Measurements from ENCODE around the gene SLC25A18. TPM values are rescaled to one million over a fixed set of nuclear protein-coding genes. Genes with fewer than 3 reads are reported as not detected.

Gene SLC25A18
- total RNA-seq, 1 experiment from 2014 or later = not detected

- DNase-seq (ENCODE audit: low read depth) = peak; percentile 61
Observed at GRCh38 chr22:17570851-17571631, 7.7 kb downstream of the SLC25A18 start.

- DNase-seq (ENCODE audit: low read depth) = no peak
Observed at GRCh38 chr22:17575151-17575550, 11.9 kb downstream of the SLC25A18 start.

- DNase-seq (ENCODE audit: low read depth) = no peak
Observed at GRCh38 chr22:17575681-17576080, 12.4 kb downstream of the SLC25A18 start.

- DNase-seq (ENCODE audit: low read depth) = peak; percentile 50
Observed at GRCh38 chr22:17576470-17576869, 13.2 kb downstream of the SLC25A18 start.

GRCh38 chr22:17578136-17578754 lies 14.9 kb downstream of the SLC25A18 start:
- DNase-seq (ENCODE audit: low read depth) = peak; percentile 46

GRCh38 chr22:17579535-17579981 lies 16.3 kb downstream of the SLC25A18 start:
- no peak for DNase-seq (ENCODE audit: low read depth)

GRCh38 chr22:17580441-17581031 lies 17.2 kb downstream of the SLC25A18 start:
- no peak for DNase-seq (ENCODE audit: low read depth)

- no peak for DNase-seq (ENCODE audit: low read depth)
Observed at GRCh38 chr22:17581056-17581455, 17.8 kb downstream of the SLC25A18 start.

GRCh38 chr22:17581631-17582030 lies 18.3 kb downstream of the SLC25A18 start:
- no peak for DNase-seq (ENCODE audit: low read depth)

- no peak for DNase-seq (ENCODE audit: low read depth)
Observed at GRCh38 chr22:17583151-17583550, 19.9 kb downstream of the SLC25A18 start.

- no peak for DNase-seq (ENCODE audit: low read depth)
Observed at GRCh38 chr22:17586831-17587440, 23.6 kb downstream of the SLC25A18 start.

GRCh38 chr22:17587629-17588028 lies 24.3 kb downstream of the SLC25A18 start:
- no peak for DNase-seq (ENCODE audit: low read depth)

GRCh38 chr22:17588606-17589005 lies 25.3 kb downstream of the SLC25A18 start:
- DNase-seq (ENCODE audit: low read depth) = no peak

GRCh38 chr22:17589810-17590375 lies 26.6 kb downstream of the SLC25A18 start:
- DNase-seq (ENCODE audit: low read depth) = no peak

GRCh38 chr22:17590586-17590985 lies 27.3 kb downstream of the SLC25A18 start:
- DNase-seq (ENCODE audit: low read depth) = no peak

GRCh38 chr22:17592201-17592600 lies 28.9 kb downstream of the SLC25A18 start:
- no peak for DNase-seq (ENCODE audit: low read depth)

- DNase-seq (ENCODE audit: low read depth) = no peak
Observed at GRCh38 chr22:17596226-17596625, 32.9 kb downstream of the SLC25A18 start.

GRCh38 chr22:17597217-17597616 lies 33.9 kb downstream of the SLC25A18 start:
- DNase-seq (ENCODE audit: low read depth) = no peak

GRCh38 chr22:17598318-17598717 lies 35.0 kb downstream of the SLC25A18 start:
- no peak for DNase-seq (ENCODE audit: low read depth)

- no peak for DNase-seq (ENCODE audit: low read depth)
Observed at GRCh38 chr22:17601031-17601430, 37.7 kb downstream of the SLC25A18 start.

- DNase-seq (ENCODE audit: low read depth) = no peak
Observed at GRCh38 chr22:17603668-17604067, 40.4 kb downstream of the SLC25A18 start.

- no peak for DNase-seq (ENCODE audit: low read depth)
Observed at GRCh38 chr22:17606496-17606895, 43.2 kb downstream of the SLC25A18 start.
